22Rv1 (cell line): ENCODE results near the gene SND1.

Source experiments
- CTCF ChIP-seq: fragments of 450-650 bp; IDR thresholded peaks from 2 replicates; pipeline ENCODE4 v1.5.1; 2017; ENCODE audit warnings: mild to moderate bottlenecking
- ZFX ChIP-seq: fragments of 450-650 bp; IDR thresholded peaks from 2 replicates; pipeline ENCODE4 v1.6.1; 2017; ENCODE audit warnings: antibody characterized with exemption, borderline replicate concordance

DNA sequence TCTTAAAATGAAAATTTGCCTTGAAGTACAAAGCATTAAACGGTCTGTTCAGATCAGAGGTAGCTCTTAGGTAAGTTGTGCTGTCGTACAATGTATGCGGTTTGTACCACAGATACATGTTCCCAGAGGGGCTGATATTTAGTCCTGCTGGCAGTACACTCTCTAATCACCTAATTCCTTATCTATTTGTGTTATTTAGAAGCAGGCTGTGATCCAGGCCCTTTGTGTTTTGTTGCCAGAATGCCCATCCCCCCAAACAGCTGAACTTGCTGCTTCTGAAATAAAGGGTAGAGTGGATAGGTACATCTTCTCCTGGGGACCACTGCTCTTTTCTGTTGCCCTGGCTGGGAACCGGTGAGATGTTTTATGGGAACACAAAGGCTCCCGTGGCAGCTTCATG is 84.5 kb downstream of the SND1 start:
- no peak for TF ChIP-seq CTCF
- no peak for TF ChIP-seq ZFX
